Hematopoietic multipotent progenitor cell treated with erythropoietin and hydrocortisone succinate and interleukin-3 and kit ligand, for 15 days (in vitro differentiated cells): ENCODE measurements around the gene CDKN3.
"Not testable (repeated sequence)": the region's sequence is repeated elsewhere in the genome, so short reads cannot be mapped to it uniquely, and the experiment has no call there.

Experiments used
- DNase-seq: peaks from one replicate; pipeline ENCODE4 v3.0.0-alpha.2; 2015; ENCODE audit warnings: low spot score

Gene CDKN3

DNA sequence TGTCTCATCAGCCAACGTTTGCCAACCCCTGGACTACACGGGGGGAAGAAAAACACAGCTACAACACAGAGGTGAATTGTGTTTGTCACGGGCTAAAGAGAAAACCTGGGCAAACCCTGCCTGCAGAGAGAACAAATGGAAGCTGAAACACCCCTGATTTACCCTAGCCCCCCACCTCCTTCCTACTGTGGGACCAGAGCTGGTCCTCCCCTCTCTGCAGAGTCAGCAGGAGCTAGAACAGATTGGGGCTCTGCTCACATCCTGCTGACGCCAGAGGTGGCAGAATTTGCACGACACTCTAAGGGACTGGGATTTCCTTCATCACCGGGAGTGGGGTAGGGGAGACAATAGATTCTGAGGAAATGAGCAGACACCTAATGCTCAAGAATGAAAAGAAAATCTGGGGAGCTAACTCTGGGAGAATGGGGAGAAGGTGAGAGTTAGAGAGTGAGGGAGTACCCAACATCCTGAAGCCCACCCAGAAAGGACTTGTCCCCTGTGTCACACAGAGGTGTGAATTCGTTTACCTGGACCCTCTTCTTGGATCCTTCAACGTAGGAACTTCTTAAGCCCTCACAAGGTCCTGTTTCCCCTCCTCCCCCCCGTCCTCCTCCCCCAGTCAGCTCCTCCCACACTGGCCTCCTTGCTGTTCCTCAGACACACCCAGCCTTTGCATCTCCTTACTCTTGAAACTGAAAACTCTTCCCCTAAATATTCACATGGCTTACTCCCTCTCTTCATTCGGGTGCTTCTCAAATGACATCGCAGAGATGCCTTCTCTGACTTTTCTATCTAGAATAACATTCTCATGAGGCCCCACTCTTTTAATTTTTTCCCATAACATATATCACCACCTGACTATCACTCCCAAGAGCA lies 26.2 kb upstream of the CDKN3 start:
- no peak for DNase-seq

DNA sequence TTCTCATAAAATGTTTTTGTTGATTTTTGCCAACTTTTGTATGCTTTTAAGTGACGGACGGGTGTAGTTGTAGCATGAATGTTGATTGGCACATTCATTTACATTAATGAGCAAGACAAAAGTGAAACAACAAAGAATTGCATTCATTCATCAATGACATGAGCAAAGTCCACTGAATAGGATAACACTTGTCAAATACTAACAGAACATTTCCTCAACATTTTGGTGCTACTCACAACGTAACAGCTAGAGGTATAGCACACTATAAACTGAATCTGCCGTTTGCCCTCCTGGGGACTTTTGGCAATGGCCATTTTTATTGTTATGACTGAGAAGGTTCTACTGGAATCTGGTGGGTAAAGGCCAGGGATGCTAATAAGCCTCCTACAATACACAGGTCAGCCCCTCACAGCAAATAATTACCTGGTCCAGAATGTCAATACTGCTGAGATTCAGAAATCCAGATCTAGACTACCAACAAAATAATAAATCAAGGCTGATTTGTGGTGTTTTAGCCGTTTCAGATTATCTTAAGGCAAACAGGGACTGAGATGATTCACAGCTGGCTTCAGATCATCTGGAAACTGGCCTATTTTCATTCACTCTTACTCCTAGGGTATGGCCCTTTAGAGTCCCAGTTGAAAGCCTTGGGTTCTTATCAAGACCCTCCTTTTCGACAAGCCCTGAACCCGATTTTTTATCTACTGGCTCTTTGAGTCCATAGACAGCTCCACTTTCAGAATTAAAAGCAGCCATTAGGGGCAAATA lies 22.5 kb upstream of the CDKN3 start:
- no peak for DNase-seq

- no peak for DNase-seq
Measured at GRCh38 chr14:54377501-54377900, 19.3 kb upstream of the CDKN3 start.

DNA sequence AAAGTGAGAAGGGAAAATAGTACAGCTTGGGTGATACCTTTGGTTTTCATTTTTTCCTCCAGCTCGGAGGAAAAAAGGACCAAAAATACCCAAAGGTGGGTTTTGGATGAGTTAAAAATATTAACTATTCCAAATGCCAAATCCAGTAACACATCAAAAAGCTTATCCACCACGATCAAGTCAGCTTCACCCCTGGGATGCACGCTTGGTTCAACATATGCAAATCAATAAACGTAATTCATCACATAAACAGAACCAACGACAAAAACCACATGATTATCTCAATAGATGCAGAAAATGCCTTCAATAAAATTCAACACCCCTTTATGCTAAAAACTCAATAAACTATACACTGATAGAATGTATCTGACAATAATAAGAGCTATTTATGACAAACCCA lies 17.9 kb upstream of the CDKN3 start:
- not testable (repeated sequence) for DNase-seq

GRCh38 chr14:54380558-54380957 lies 16.2 kb upstream of the CDKN3 start:
- not testable (repeated sequence) for DNase-seq

- no peak for DNase-seq
Measured at GRCh38 chr14:54381821-54382220, 15.0 kb upstream of the CDKN3 start.

- DNase-seq, result no peak
Measured at GRCh38 chr14:54383835-54384234, 13.0 kb upstream of the CDKN3 start.

GRCh38 chr14:54385556-54385955 lies 11.3 kb upstream of the CDKN3 start:
- DNase-seq, result no peak

GRCh38 chr14:54387328-54387727 lies 9.5 kb upstream of the CDKN3 start:
- DNase-seq, result no peak

DNA sequence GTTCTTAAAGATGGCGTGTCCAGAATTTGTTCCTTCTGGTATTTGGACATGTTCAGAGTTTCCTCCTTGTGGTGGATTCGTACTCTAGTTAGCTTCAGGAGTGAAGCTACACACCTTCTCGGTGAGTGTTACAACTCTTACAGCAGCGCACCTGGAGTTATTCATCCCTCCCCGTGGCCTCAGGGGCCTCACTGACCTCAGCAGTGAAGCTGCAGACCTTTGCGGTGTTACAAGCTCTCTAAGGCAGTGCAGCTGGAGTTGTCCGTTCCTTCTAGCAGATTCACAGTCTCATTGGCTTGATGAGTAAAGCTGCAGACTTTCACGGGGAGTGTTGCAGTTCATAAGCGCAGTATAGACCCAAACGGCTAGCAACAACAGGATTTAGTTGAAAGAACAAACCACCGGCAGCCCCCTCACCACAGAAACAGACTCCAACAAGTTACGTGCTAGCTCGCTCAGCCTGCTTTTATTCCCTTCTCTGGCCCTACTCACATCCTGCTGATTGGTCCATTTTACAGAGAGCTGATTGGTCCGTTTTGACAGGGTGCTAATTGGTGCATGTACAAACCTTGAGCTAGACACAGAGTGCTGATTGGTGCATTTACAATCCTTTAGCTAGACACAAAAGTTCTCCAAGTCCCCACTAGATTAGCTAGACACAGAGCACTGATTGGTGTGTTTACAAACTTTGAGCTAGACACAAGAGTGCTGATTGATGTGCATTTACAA lies 4.5 kb upstream of the CDKN3 start:
- DNase-seq, result no peak

- DNase-seq, result not testable (repeated sequence)
Measured at GRCh38 chr14:54392986-54393884, 3.6 kb upstream of the CDKN3 start.

GRCh38 chr14:54394596-54394995 lies 2.2 kb upstream of the CDKN3 start:
- DNase-seq, result no peak

- no peak for DNase-seq
Measured at GRCh38 chr14:54395284-54395683, 1.5 kb upstream of the CDKN3 start.

DNA sequence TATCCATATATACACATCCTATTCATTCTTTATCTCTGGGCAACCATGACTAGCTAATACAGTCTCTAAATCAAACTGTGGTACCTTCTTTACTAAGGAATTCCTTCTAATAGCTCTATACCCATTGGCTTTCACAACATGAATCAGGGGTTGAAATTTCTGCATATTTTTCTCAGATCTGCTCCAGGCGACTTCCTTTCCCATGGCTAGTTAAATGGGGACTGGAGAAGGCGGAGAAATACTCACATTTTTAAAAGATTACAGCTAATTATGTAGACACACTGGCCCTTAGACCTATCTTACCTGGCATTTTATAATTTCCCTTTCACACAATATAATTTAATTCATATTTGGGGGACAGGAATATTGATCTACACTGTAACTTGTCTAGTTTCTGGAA lies 1.1 kb upstream of the CDKN3 start:
- DNase-seq, result no peak

GRCh38 chr14:54396183-54396492 lies 669 bp upstream of the CDKN3 start:
- no peak for DNase-seq

DNA sequence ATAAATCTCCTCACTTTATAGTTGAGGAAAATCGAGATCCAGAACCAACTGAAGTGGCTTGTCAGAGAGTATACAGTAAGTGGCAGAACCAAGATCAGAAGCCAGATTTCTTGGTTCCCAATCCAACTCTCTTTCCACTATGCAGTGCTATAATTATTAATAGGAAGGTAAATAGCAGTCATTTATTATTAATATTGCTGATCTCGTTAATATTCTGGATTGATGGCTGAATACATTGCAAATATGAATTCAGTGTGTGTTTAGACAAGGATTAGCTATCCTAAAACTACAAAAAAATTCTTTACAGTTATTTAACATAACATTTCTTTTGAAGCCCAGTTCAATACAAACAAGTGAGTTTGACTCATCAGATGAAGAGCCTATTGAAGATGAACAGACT lies 2.8 kb downstream of the CDKN3 start:
- no peak for DNase-seq

DNA sequence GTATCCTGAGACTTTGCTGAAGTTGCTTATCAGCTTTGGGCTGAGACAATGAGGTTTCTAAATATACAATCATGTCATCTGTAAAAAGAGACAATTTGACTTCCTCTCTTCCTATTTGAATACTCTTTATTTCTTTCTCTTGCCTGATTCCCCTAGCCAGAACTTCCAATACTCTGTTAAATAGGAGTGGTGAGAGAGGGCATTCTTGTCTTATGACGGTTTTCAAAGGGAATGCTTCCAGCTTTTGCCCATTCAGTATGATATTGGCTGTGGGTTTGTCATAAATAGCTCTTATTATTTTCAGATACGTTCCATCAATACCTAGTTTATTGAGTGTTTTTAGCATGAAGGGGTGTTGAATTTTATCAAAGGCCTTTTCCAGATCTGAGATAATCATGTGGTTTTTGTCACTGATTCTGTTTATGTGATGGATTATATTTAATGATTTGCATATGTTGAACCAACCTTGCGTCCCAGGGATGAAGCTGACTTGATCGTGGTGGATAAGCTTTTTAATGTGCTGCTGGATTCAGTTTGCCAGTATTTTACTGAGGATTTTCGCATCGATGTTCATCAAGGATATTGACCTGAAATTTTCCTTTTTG lies 6.7 kb downstream of the CDKN3 start:
- DNase-seq, result not testable (repeated sequence)

GRCh38 chr14:54410215-54410614 lies 13.4 kb downstream of the CDKN3 start:
- no peak for DNase-seq

- no peak for DNase-seq
Measured at GRCh38 chr14:54411371-54411770, 14.6 kb downstream of the CDKN3 start.

DNA sequence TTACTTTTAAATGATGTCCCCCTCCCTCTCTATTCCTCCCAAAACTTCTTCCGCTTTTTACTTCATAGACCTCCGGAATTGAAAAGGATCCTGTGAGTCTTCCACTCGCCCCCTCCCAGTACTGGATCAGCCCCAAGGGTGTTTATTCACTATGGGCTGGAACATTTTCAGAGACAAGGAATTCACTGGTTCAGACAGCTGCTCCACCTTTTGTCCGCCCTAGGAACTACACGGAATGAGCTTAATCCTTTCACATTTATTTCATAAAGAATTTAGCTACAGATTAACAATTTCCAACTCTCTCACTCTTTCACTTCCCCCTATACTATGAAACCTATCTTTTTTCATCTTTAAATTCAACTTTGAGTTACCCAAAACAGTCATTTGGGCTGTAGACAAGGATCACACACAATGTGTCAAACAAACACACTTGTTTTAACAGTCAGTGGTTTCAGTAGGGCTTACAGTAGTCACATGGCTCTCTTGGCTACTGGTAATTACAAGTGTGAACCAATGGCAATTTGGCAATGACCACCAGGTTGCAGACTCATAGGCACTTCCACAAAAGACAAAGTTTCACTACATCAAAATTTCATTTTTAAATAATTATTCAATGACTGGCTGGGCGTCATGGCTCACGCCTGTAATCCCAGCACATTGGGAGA lies 23.8 kb downstream of the CDKN3 start:
- peak; percentile 33 for DNase-seq

- DNase-seq, result no peak
Measured at GRCh38 chr14:54423991-54424390, 27.2 kb downstream of the CDKN3 start.
